Activated CD4-positive, alpha-beta T cell treated with anti-CD3 and anti-CD28 coated beads, Interleukin-2, amount 50 U/mL, for 24 hours (primary cell): ENCODE measurements around the gene PDGFA.

ENCODE experiments used
- DNase-seq, 2 donors: peaks; one replicate each; pipeline ENCODE4 v3.0.0-alpha.2; 2020; ENCODE audit warnings: low read depth in 1 of 2, low spot score in 1 of 2

PDGFA gene

DNA sequence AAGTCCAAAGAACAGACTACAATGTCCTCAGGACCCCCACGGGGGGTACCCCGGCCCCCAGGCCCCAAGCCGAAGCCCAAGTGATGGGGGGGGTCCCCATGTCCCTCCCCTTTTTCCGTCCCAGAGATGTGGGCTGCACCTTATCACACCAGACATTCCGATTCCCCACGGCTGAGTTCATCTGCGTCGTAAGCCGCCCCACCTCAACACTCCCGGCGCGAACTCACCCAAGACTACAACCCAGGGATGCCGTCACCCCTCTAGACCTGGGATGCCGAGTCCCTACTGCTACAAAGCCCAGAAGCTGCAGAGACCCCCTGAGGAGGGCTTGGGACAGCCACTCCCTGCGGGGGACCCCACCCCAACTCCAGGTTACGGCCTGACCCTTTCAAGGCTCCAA is 14.5 kb downstream of the PDGFA start:
- no peak for DNase-seq

DNA sequence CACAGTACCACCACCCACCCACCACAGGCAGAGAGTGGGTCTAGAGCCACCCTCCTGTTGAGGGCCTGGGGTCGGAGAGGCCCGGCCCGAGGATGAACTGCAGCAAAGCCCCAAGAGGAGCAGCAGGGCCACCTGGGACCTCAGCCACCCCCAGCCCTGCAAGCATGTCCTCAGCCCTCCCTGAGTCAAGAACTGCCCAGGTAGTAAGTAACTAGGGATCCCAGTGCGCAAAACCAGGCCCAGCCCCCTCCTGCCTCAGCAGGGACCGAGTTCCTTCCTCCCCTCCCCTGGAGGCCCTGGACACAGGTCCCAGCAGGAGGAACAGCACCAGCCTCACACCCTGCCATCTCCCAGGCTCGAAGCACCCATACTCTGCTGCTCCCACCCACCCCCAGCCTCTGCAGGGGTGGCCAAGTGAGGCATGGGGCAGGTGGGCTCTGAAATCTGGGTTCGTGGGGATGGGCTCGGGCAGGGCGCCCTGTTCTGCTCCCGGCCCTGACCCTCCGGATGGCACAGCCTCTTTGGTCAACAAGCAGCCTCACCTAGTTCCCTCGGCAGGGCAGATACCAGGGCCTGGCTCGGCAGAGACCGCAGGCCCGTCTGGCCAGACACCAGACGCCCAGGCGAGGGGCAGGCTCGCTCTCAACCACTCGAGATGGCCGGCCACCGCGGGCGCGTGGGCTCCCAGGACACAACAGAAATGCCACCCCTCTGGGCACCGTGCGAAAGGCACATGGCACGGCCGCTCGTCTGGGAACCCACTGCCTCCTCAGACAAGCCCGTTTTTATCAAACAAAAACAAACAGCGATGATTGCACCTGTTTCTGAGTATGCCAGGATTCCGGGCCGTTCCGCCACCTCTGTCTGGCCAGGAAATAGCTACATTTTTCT is 15.2 kb downstream of the PDGFA start:
- no peak for DNase-seq

DNA sequence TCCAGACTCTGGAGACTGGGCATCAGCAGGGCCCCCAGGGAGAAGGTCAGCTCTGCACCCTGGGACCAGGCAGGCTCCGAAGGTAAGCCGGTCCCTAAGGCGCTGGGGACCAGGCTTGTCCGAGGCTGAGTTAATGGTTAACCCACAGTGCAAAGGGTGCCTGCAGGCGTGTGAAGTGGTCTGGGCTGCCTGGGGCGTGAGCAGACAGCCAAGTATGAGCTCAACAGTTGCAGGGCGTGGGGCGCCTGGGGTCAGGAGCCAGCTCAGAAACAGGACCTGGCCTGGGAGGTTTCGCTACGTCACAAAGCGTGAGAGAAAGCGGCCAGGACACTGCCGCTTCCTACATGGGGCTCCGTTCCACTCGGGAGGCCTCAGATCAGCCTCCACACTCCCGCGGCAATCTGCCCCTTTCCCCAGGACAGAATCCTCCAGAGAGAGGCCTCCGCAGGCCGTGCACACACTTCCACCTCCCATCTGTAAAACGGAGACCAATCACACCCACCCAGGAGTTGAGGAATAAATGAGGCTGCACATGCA is 16.0 kb downstream of the PDGFA start:
- DNase-seq, result no peak

DNA sequence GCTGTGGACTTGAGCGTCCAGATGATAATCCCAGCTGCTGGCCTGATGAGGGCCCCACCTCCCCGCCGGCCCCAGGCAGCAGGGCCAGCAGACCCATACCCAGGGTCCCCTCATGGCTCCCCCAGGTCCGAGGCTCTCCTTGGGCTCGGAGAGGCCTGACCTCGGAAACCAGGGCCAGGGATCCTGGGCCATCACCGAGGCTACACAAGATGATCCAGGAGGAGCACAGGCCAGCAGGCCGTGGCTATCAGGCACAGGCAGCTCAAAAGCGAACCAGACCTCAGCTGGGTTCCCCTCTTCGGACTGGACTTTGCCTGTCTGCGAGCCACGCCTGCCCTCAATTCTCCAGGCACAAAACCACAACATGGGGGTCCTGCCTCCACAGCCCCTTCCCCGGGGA is 17.4 kb downstream of the PDGFA start:
- DNase-seq, result no peak

DNA sequence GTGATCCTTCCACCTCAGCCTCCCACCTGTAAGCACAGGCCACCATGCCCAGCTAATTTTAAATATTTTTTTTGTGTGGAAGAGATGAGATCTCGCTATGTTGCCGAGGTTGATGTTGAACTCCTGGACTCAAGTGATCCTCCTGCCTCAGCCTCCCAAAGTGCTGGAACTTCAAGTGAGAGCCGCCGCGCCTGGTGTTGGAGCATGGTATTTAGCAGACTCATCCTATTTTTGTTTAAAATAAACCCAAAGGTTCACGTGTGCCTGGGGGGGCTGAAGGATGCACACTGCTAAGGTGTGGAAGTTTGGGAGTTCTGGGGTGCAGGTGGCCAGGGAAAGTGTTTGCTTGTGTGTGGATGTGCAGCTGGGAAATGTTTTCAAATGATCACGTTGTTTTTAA is 18.1 kb downstream of the PDGFA start:
- no peak for DNase-seq

DNA sequence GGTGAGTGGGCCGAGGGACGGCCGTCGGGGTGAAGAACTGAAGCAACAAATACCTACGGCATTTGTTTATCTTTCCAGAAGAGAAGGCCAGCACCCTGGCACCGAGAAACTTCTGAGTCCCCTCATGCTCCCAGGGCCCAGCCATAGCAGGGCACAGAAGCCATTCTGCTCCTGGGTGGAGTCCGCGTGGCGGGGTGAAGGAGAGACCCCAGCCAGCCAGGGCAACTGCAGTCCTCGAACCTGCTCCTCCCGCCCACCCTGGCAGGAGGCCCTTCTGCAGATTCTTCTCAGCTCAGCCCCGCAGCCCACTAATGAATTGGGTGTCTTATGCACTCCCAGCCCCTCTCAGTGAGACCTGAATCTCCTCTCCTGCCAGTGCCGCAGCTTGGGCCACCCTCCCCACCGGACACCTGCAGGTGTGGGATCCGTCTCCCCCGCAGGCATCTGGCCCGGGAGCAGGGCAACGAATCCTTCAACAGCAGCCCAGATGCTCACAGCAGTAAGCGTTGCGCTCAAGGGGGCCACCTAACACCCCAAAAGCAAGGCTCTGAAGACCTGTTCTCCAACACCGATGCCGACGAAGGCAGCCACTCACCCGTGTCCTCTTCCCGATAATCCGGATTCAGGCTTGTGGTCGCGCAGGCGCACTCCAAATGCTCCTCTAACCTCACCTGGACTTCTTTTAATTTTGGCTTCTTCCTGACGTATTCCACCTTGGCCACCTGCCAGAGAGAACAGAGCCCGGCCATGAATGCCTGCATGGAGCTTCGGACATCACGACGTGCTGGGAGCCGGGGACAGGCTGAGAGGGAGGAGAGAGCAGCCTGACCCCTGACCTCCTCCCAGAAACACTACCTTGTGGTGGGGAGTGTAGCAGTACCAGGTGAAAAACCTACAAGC is 18.9 kb downstream of the PDGFA start:
- DNase-seq, result no peak

DNA sequence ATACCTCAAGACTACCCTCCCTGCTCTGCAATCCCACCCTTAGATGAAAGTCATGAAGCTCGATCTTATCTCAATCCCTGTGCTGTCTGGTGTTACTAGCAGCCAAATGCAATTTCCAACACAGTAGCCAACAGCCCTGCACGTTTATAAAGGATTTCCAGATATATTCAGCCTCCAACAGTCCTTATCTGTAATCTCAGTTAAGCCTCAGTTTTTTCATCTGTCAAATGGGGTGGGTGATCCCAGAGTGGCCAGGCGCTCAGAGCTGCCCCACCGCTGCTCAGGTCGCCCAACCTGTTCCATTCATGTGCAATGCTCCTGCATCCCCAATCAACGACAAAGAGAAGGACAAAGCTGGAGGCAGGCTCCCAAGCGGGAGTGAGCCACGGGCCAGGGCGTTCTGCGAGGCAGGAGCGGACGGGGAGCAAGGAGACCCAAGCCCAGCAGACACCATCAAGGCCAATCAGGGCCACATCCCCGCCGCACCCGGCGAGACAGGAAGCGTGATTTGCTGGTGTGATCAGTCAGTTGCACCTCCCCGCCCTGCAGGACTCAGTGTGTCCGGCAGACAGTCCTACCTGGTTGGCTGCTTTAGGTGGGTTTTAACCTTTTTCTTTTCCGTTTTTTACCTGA is 19.7 kb downstream of the PDGFA start:
- no peak for DNase-seq

DNA sequence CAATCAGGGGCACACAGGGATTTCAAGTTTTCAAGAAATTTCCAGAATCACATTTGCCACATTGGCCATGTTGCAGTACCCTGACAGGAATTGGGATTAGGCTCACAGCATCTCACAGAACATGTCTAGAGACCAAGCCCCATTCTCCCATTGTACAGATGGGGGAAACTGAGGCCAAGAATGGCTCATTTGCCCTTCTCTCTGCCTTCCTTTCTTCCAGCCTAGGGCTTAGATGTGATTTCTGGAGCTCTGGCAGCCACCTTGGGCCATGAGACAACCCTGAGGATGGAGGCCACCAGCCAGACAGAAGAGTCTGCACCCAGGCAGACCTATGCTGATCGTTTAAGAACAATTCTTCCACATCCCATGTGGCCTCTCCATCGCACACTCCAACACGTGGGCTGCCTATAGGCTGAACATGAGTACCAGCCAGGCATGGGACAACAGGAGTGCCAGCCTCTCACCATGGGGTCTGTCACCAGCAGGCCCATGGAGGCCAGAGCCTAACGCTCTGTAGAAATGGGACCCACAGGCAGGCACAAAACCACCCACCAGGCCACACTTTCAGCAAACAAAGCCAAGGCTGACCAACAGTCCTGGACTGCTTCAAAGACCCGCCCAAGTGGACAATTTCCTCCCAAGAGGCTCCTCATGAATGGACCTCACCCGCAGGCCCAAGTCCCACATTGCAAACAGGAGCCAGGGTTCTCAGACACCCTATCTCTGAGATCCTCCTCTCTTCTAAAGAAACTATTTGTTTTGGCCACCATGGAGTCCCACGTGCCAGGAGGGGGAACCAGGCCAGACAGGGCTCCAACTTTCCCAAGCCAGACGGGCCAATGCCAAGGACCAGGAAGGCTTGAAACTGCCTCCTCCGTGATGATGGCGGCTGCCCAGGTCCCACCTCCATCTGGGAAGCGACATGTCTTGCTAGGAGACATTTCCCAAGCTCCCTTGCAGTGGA is 20.7 kb downstream of the PDGFA start:
- no peak for DNase-seq

DNA sequence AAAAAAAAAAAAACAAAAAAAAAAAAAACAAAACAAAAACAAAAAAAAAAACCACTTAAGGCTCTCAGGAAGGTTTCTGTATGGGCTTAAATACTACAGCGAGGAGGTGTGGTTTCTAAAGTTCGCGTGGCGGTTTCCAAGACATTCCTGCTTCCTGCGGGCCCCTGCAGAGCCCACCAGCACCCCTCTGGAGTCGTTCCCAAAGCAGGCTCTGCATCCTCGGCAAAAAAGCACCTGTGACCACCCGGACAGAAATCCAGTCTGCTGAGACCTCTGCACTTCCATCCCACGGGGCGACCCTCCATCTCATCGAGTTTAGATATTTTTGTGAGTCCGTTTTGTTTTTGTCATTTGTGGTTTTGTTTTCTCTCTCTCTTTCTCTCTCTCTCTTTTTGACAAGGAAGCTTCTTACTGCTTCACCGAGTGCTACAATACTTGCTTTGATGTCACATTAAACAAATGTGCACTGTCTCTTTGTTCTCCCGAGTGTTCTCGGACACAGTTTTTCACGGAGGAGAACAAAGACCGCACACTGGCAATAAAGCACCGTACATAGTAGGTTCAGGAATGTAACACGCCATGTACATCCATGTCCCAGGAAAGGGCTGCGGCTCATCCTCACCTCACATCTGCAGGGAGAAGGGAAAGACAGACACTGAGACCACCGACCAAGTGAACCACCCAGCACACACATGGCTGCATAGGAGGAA is 21.5 kb downstream of the PDGFA start:
- no peak for DNase-seq

DNA sequence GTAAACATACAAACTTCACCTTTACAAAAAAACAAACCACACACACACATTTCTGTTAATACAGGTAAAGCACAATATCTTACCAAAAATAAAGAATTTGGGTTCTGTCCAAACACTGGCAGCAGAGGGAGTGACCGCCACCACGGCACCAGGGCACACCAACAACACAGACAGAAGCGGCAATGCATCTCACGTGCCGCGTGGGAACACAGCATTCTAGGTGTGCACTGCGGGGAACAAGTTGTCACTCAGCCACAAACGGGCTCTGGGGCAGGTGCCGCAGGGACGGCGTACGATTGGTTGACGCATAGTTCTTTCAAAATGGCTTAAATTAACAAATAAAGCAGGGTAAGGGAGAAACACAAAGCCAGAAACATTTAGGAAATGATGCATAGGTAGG is 22.3 kb downstream of the PDGFA start:
- no peak for DNase-seq

DNA sequence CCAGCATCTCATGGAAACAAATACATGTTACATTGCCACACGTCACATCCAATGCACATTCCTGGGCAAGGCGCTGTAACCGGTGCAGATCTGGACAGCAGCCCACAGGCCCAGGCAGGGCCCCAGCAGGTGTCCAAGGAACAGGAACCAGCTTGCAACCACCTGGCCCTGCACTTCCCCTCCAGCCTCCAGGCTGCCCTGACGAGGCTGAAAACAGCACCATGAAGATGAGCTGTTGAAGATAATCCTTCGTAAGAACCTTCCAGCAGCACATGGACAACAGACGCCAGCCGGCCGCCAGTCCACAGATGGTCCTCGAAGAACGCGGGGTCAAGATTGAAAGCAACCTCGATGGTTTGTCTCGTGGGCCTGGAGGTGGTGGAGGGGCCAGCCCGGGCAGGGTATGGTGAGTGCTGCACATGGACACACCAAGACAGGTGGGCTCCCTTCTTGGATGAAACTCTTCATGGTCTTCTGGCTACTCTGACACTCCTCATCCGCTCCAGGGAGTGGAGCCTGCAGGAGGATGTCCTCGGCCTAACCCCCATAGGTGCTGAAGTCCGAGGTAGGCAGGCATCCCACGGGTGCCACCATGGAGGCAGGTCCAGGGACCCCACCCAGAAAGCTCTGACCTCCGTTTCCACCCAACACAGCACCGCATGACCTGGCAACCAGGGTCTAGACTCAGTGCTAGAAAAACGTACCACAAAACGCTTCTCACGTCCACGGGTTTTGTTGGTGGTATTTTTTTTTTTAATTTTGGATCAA is 22.9 kb downstream of the PDGFA start:
- DNase-seq, result no peak

DNA sequence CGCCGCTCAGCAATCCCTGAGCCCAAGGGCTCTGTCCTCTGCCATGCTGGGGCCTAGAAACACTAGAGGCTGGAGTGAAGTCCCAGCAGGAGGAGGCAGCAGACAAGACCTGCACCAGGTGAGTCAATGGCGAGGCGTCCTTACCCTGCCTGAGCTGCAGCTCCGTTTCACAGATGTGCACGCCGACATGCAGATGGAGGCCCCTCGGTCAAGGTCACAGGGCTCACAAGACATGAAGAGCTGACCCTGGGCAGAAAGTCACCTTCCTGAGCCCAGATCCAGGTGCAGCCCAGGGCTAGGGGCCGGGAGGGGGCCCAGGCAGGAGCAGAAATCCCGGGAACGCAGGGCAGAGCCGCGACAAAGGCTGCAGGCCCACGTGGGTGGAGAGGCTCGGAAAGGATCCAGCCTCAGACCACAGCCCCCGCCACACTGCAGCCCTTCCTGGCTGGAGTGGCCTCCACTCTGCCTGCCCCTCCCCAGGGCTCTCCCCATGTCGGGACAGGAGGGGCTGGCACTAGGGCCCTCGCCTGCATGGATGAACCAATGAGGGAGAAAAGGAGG is 23.8 kb downstream of the PDGFA start:
- DNase-seq, result no peak

DNA sequence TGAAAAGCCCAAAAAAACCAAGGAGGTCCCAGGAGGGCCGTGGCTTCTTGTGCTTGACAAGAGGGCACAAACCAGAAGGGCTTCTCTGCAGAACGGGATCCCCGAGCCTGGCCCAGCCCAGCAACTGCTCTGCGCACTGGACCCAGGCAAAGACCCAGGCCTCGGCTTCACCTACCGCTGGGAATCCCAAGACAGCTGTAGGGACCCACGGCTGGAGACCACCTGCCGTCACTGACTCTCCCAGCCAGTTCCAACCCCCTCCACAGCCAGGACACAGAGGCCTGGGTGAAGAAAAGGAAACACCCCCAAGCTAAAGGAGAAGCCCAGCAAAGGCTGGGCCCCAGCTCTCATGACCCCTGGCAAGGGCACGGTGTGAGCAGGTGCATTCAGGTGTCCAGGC is 24.3 kb downstream of the PDGFA start:
- no peak for DNase-seq

DNA sequence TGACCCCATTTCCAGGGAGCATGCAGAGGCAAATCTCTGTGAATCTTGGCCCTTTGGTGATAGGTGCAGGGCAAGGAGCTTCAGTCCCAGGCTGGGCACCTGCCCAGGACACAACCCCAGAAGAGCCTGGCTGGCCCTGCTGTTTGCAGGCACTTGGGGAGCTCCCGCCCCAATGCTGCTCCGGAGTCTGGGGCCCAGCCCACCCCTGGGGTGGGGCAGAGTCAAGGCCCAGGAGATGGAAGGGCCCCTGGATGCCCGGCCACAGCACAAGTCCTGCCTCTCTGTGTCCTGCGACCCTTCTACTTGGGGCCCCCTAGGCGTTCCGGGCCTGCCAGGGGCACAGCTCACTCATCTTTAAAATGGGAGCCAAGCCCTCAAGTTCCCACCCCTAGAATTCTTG is 24.7 kb downstream of the PDGFA start:
- DNase-seq, result no peak

DNA sequence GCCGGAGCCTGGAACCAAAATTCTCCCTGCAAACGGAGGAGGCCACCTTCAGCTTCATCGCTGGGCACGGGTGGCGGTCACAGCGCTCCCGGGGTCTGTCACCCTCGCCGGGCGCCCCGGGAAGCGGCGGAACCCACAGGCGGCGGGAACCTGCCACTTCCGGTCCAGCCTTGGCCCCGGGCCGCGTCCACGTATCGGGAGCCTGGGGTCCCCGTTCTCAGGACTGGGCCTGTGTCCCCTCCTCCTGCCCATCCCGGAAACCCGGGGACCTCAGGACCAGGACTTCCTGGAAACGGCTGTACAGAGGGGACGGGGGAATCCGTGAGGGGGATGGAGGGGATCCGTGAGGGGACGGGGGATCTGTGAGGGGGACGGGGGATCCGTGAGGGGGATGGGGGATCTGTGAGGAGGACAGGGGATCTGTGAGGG is 25.4 kb downstream of the PDGFA start:
- no peak for DNase-seq

DNA sequence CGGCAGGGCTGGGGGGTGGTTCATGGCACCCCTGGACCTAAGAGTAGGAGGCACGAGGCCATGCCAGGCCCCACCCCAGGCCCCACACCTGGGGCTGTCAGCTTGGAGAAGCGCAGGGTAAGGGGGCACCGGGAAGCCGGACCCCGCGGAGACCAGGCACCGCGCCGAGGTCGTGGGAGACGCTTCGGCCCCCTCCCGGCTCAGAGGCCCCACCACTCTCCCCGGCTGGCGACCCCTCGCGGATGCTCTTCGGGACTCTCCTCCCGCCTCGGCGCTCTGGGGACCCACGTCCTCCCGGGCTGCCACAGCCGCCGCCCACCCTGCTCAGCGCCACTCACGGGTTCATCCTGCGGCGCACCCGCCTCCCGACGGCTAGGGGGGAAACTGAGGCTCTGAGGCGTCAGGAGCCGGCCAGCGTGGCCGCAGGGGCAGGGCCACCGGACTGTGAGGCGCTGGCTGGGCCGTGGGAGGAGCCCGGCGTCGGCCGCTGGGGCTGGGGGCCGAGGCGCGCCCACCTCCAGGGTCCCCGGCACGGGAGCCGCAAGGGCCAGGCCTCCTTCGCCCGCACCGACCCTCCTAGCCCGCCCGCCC is 25.9 kb downstream of the PDGFA start:
- no peak for DNase-seq

DNA sequence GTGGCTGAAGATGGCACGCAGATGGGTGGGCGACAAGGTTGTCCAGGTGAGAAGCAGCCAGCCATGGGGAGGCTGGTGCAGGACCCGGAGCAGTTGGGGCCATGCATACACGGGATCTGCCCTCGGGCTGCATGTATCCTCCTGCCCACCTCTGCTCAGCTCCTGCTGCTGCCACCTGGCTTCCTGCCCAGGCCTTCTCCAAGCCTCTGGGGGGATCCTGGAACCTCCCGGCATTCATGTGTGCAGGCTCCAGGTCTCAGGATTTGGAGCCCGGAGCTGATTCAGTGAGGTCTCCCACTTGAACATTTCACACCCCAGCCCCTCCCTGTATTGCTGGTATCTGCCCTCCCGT is 27.0 kb downstream of the PDGFA start:
- DNase-seq, result no peak

DNA sequence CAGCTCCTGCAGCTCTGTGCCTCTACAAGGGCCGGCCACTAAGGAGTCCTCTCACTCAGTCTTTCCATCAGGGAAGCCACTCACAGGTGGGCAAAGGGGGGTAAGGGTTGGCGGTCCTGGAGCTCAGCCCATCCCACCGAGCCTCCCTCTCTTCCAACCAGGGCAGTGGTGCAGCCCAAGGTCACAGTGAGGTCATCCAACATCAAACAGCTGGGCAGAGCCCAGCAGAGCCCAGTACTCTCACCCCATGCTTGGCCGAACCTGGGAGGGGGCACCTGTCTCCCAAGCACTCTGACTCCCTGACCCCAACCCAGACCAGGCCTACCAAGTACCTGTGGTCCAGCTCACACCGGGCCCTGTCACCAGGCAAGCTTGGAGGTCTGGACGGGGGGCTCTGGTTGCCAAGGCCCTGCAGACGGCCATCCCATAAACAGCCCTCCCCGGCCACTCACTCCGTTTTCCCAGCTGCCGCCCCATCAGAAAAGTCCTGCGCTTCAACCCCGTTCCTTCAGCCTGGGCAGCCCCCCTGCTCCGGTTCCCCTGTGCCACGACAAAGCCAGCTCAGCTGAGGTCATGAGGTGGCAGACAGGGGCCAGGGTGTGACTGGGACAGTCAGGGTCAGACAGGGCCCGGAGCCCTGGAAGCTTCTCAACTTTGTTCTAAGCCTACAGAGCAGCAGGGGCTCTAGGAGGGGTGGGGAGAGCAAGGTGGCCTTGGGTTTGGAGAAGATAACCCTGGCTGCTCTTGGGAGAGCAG is 27.5 kb downstream of the PDGFA start:
- DNase-seq, result no peak
